K562 (cell line): Measurements from ENCODE around the gene PACS2. TPM values are rescaled to one million over a fixed set of nuclear protein-coding genes. Genes with fewer than 3 reads are reported as not detected.

Experiments
- ELF2 ChIP-seq: fragments of 250-450 bp; sonication (Bioruptor Pico); IDR thresholded peaks from 2 replicates; pipeline ENCODE4 v1.5.0; 2021; ENCODE audit warnings: mild to moderate bottlenecking
- FOXK1 ChIP-seq: sonication (generic); formaldehyde crosslinking; IDR thresholded peaks from 2 replicates; pipeline ENCODE4 v1.8.0; 2022; ENCODE audit warnings: missing genetic modification reagents, mild to moderate bottlenecking, borderline replicate concordance
- HDGF ChIP-seq: fragments of 450-650 bp; IDR thresholded peaks from 2 replicates; pipeline ENCODE4 v1.6.1; 2016
- HNRNPL ChIP-seq: fragments of 200-400 bp; formaldehyde crosslinking; IDR thresholded peaks from 2 replicates; pipeline ENCODE4 v1.6.1; 2017; ENCODE audit warnings: low read depth, mild to moderate bottlenecking, low read length
- KLF1 ChIP-seq: fragments of 450-650 bp; IDR thresholded peaks from 2 replicates; pipeline ENCODE4 v1.6.1; 2016; ENCODE audit warnings: missing genetic modification characterization, missing compliant biosample characterization
- MAZ ChIP-seq, 2 experiments: fragments of 450-650 bp in 1 of 2; sonication (generic) in 1 of 2; formaldehyde crosslinking; IDR thresholded peaks in 1 of 2; conservative IDR thresholded peaks in 1 of 2; 2 replicates each; pipeline versions ENCODE4 v1.4.0 to v1.5.0; 2020; ENCODE audit warnings: mild to moderate bottlenecking in 1 of 2, missing genetic modification reagents in 1 of 2
- PKNOX1 ChIP-seq: fragments of 450-650 bp; IDR thresholded peaks from 2 replicates; pipeline ENCODE4 v1.6.1; 2016
- PRDM10 ChIP-seq: fragments of 450-650 bp; IDR thresholded peaks from 2 replicates; pipeline ENCODE4 v1.6.1; 2018; ENCODE audit not compliant: partially characterized antibody
- RERE ChIP-seq: sonication (generic); formaldehyde crosslinking; IDR thresholded peaks from 2 replicates; pipeline ENCODE4 v1.8.0; 2023; ENCODE audit warnings: missing genetic modification reagents, mild to moderate bottlenecking, borderline replicate concordance
- SIN3A ChIP-seq, 2 experiments: fragments of 150-350 bp in 1 of 2; IDR thresholded peaks; 2 replicates each; pipeline ENCODE4 v1.6.1; 2011 to 2016; ENCODE audit warnings: borderline replicate concordance in 2 of 2, low read depth in 2 of 2, low read length in 2 of 2, mild to moderate bottlenecking in 2 of 2, moderate library complexity in 2 of 2; ENCODE audit not compliant: control insufficient read depth in 1 of 2
- SMAD4 ChIP-seq: fragments of 250-450 bp; sonication (Bioruptor Pico); conservative IDR thresholded peaks from 2 replicates; pipeline ENCODE4 v1.8.0; 2021; ENCODE audit warnings: inconsistent platforms, mild to moderate bottlenecking, moderate library complexity
- SUPT5H ChIP-seq: fragments of 450-650 bp; IDR thresholded peaks from 2 replicates; pipeline ENCODE4 v1.6.1; 2016
- TFAP4 ChIP-seq: sonication (generic); formaldehyde crosslinking; IDR thresholded peaks from 2 replicates; pipeline ENCODE4 v1.8.0; 2022; ENCODE audit warnings: missing genetic modification reagents, mild to moderate bottlenecking, moderate library complexity, borderline replicate concordance
- ZNF408 ChIP-seq: fragments of 250-450 bp; sonication (Bioruptor Pico); IDR thresholded peaks from 2 replicates; pipeline ENCODE4 v1.4.0; 2020; ENCODE audit warnings: low read depth, mild to moderate bottlenecking, moderate library complexity
- ZNF668 ChIP-seq: fragments of 250-450 bp; sonication (Bioruptor Pico); IDR thresholded peaks from 2 replicates; pipeline ENCODE4 v1.8.0; 2022; ENCODE audit warnings: mild to moderate bottlenecking, inconsistent platforms
- polyA plus RNA-seq, 8 experiments: library from polyadenylated mRNA; depleted of rRNA in 4 of 8; stranded (reverse) in 5 of 8; unstranded in 3 of 8; fragments of >200 nt; fragmentation: Nextera tagmentation in 2 of 8; fragmentation: Illumina TruSeq in 1 of 8; extraction: Ambion mirVana in 2 of 8; extraction: Trizol in 1 of 8; gene quantifications; 2 replicates each; pipeline versions ENCODE4 v1.2.1 to v1.2.3, GENCODE V29; 2011 to 2014; ENCODE audit warnings: inconsistent platforms in 1 of 8, missing spikeins in 1 of 8
- total RNA-seq, 7 experiments: library from RNA; depleted of rRNA in 6 of 7; stranded (reverse); fragments of >200 nt in 6 of 7; fragmentation: Illumina TruSeq in 2 of 7; extraction: Trizol in 2 of 7; gene quantifications; 2 replicates each; pipeline versions ENCODE4 v1.2.1 to v1.2.3, GENCODE V29; 2011 to 2021; ENCODE audit warnings: low replicate concordance in 1 of 7

The PACS2 gene
- total and polyA plus RNA-seq, 9 of the 15 experiments (the other 6 are each of a cell fraction or from before 2014, with no cell fraction given) = 0.11 to 20.8 (median 9.9) TPM

GRCh38 chr14:105398044-105398725 is 83.6 kb downstream of the PACS2 start, which contains the start of gene TEX22 (continued):
- TF ChIP-seq PKNOX1 = no peak
- no peak for TF ChIP-seq HDGF
- TF ChIP-seq FOXK1 (CRISPR knock-in tag) = no peak
- TF ChIP-seq KLF1 (tag) = no peak
- TF ChIP-seq ZNF408 (CRISPR knock-in tag) = no peak
- TF ChIP-seq SIN3A (IDR thresholded peaks at IDR 0.05; ENCODE audit: borderline replicate concordance in 2 of 2, control insufficient read depth in 1 of 2, low read depth in 2 of 2, low read length in 2 of 2) = no peak
- peak; percentile 55; the same call in 1 of the 2 replicates for TF ChIP-seq SMAD4 (CRISPR knock-in tag)
- peak; percentile 81 to 88 for TF ChIP-seq MAZ (CRISPR knock-in tag; conservative IDR thresholded peaks at IDR 0.05 in 1 of 2, IDR thresholded peaks at IDR 0.05 in 1 of 2)
- peak; percentile 73; the same call in 1 of the 2 replicates for TF ChIP-seq ELF2 (CRISPR knock-in tag)
- peak; percentile 54 for TF ChIP-seq SUPT5H
- TF ChIP-seq RERE = no peak
- peak; percentile 45; the same call in 1 of the 2 replicates for TF ChIP-seq TFAP4 (CRISPR knock-in tag)
- TF ChIP-seq HNRNPL = peak; percentile 39; the same call in 1 of the 2 replicates
- no peak for TF ChIP-seq ZNF668 (CRISPR knock-in tag)
- no peak for TF ChIP-seq PRDM10
